ENCODE results near the gene VWA5B2. TPM values are rescaled to one million over a fixed set of nuclear protein-coding genes. Genes with fewer than 3 reads are reported as not detected.

The VWA5B2 gene
- polyA plus RNA-seq, 4 donors: 0.29 to 2.3 (median 1.6) TPM

DNA sequence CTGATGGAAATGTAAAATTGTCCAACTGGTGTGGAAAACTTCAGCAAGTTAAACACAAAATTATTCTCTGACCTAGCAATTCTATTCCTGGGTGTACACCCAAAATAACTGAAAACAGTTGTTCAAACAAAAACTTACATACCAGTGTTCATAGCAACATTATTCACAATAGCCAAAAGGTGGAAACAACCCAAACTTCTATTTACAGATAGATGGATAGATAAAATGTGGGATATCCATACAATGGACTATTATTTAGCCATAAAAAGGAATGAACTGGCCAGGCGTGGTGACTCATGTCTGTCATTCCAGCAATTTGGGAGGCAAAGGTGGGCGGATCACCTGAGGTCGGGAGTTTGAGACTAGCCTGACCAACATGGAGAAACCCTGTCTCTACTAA, 6.9 kb upstream of the VWA5B2 start:
- DNase-seq (ENCODE audit: low read depth in 4 of 4, low spot score in 3 of 4): no peak

DNA sequence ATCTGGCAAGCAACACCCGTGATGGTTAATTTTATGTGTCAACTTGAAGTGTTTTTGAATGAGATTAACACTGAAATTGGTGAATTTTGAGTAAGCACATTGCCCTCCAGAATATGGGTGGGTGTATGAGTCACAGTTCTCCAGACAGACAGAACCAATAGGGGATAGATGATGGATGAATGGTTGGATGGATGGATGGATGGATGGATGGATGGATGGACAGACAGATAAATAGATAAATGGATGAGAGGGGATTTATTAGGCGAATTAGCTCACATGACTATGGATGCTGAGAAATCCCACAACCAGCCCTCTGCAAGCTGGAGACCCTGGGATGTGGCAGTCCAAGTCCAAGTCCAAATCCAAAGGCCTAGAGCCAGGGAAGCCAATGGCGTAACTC, 5.4 kb upstream of the VWA5B2 start:
- DNase-seq (ENCODE audit: low read depth in 4 of 4, low spot score in 3 of 4): no peak

DNA sequence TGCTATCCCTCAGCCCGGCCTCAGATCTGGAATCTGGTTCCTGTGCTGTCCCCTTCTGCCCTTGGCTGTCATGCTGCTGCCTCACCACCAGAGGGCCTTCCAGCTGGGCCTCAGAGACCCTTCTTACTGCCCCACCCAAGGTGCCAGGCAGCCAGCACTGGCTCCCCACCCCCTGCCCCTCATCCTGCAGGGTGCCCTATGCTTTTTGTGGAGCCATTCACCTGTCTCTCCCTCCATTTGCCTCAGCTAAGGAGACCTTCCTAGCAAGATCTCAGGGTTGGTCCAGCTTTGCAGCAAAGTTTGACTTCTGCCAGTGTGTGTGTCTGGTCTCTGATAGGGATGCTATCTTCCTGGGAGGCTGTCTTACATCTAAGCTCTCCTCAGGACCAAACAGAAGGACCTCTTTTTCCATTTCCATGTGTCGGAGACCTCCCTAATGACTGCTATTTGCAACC, 1.9 kb upstream of the VWA5B2 start:
- no peak for DNase-seq (ENCODE audit: low read depth in 4 of 4, low spot score in 3 of 4)

DNA sequence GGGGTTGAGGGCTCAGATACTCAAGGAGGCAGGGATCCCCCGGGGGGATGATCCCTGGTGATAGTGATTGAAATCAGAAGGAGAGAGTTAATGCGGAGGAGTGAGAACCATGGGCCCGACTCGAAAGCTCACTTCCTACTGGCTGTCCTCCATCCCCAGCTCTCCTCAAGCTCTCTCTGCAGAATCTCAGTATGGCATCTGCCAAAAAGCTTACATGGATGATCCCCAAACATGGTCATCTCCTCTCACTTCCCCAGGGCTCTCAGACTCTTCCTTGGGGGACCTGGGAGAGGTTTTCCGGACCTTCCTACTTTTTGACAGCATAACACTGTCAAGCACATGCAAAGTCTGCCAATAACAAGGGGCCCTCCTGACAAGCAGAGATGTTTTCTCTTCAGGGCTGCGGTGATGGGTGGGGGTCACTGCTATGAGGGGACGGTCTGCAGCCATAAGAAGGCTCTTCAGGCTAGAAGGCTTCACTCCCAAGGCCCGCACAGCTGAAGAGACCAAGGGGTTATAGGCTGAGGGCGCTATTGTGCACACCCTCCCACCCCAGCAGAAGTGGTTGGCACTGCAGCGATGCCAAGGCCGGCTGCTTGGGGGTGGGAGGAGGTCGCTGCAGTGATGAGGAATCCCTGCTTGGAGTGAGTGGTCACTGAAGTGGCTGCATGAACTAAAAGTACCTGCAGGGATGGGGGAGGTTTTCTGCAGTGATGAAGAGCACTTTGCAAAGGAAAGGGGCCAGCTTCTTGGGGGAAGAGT, 828 bp upstream of the VWA5B2 start:
- no peak for DNase-seq (ENCODE audit: low read depth in 4 of 4, low spot score in 3 of 4)

DNA sequence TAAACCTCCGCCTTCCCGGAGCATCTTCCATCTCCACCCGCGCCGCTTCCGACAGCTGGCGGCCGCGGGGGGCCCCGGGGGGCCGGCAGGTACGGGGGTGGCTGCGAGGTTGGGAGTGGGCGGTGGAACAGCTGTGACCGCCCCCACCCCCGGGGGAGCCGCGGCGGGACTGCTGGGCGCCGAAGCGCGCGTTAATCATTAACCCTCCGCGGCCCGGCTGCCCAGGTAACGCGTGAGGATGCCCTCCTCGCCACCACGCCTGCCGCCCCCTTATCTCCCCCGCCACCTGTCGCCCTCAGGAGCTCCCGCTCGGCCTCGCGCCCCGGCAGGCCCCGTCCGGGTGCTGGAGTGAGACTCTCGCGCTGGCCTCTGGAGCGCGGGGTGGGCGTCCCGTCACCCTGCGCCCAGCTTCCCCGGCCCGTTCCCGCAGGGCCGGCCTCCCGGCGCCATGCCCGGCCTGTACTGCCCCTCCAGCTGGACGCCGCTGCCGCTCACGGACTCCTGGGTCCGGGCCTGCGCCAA, 757 bp downstream of the VWA5B2 start:
- no peak for DNase-seq (ENCODE audit: low read depth in 4 of 4, low spot score in 3 of 4)

DNA sequence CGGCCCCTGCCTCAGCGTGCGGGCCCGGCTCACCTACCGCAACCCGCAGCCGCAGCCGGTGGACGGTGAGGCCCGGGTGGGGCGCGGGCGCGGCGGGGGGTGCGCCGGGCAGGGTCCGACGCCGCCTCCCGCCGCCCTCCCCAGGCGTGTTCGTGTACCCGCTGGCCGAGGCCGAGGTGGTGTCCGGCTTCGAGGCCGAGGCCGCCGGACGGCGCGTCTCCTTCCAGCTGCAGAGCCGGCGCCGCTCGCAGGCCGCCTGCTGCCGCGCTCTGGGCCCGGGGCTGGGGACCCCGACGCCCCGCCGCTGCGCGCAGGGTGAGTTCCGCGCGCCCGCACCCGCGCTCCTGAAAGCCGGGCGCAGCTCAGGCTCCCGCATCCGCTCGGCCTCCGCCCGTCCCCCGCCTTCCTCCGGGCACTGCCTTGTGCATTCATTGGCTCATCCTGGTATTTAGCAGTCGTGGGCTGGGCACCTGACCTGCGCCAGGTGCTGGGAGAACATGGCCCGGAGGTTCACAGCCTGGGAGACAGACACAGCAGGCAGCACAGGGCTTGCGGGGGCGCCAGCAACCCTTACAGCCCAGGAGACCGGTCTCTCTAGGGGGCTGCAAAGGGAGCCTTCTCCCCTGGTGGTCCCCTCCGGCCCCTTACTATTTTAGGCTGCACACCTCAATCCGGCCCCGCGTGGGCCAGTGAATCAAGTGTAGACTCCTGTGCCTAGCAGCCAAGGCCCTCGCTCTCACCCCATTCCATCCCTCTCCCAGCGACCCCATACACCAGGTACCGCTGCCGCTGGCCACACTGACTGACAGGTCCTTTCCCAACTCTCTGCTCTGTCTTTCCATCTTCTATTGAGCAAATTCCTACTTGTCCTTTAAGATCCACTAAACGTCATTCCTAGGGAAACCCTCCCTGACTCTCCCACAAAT, 1.5 kb downstream of the VWA5B2 start:
- no peak for DNase-seq (ENCODE audit: low read depth in 4 of 4, low spot score in 3 of 4)

DNA sequence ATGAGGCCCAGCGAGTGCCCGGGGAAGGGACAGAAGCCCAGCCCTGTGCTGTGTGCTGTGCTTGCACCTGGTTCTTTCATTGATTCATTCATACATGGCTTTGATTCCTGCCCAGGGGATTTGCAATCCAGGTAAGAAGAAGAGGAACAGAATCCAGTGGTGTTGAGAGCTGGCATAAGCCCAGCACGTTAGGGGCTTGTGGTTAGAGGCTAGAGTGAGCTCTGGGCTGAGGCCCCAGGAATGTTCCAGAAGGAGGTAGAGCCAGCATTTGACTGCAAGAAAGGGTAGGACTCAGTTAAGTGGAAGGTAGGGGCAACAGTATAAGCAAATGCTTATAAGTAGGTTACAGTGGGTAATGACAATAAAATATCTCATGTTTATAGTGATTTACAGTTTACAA, 2.3 kb downstream of the VWA5B2 start:
- DNase-seq (ENCODE audit: low read depth in 4 of 4, low spot score in 3 of 4): no peak

DNA sequence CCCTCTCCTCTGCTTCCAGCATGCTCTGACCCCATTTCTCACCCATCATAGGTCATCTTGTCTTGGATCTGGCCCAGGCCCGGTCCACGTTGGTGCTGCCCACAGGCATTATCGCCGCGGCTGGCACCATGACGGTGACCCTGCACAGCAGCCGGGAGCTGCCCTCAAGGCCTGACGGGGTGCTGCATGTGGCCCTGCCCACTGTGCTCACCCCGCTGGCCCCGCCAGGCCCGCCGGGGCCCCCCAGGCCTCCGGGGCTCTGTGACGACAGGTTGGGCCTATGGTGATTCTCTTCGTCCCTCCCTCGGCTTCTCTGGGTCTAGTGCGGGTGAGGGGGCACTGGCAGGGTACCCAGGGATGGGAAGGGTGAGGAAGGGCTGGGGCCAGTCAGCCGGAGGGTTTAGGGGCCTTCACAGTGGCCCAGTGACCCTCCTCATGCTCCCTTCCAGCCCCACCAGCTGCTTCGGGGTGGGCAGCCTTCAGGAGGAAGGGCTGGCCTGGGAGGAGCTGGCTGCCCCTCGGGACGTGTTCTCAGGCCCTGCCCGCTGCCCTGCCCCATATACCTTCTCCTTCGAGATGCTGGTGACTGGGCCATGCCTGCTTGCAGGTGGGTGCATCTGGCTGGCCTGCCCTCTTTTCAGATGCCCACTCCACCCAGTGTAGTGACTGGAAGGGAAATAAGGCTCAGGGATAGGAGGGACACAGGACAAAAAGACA, 3.9 kb downstream of the VWA5B2 start:
- no peak for DNase-seq (ENCODE audit: low read depth in 4 of 4, low spot score in 3 of 4)

DNA sequence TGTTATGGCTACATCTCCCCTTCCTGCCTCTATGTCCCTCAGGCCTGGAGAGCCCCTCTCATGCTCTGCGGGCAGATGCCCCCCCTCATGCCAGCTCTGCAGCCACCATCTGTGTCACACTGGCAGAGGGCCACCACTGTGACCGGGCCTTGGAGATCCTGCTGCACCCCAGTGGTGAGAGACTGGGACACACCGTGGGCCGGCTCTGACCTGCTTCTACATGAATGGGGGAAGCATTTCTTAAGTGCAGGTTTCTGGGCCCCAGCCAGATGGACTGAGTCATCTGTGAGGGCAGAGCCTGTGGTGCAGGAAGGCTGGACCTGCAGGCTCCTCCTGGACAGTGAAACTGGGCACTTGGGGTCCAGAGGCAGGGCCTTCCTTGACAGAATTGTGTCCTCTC, 4.8 kb downstream of the VWA5B2 start:
- DNase-seq (ENCODE audit: low read depth in 4 of 4, low spot score in 3 of 4): no peak

DNA sequence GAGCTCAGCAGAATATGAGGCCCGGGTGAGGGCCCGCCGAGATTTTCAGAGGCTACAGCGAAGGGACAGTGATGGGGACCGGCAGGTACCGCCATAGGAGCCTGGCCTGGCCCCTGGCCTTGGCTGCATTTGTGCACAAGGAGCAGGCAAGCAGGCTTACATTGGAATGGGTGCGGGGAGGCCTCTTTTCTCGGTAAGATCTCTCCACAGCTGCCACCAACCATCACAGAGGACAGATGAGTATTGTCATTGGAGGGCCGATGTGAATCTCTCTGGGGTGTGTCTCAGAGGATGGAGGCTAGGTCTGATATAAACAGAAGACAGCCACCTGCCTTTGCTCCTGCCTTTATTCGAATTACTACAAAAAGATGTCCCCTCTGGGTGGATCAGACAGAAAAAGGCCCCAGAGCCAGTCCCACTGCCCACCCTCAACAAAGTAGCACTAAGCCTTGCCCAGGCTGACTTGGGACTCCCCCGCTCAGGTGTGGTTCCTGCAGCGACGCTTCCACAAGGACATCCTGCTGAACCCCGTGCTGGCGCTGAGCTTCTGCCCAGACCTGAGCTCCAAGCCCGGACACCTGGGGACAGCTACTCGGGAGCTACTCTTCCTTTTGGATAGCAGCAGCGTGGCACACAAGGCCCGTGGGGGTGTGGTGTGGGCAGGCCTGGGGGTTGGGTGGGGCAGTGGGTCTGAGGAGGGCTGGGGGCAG, 5.4 kb downstream of the VWA5B2 start:
- DNase-seq (ENCODE audit: low read depth in 4 of 4, low spot score in 3 of 4): no peak

DNA sequence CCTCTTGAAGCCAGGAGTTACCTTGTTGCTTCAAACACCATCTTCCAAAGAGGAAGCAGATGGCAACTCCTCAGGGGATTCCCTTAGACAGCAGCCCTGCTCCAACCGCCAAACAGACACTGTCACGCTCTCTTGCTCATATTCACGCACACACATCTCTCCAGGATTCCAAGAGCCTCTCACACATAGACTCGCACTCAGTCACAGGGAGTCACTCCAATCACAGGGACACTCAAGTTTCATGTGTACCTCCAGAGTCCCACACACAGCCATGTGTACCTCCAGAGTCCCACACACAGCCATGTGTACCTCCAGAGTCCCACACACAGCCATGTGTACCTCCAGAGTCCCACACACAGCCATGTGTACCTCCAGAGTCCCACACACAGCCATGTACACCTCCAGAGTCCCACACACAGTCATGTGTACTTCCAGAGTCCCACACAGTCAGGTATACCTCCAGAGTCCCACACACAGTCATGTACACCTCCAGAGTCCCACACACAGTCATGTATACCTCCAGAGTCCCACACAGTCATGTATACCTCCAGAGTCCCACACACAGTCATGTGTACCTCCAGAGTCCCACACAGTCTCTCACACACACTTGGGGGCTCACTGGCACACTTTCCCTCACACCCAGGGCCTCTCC, 6.1 kb downstream of the VWA5B2 start:
- DNase-seq (ENCODE audit: low read depth in 4 of 4, low spot score in 3 of 4): no peak

DNA sequence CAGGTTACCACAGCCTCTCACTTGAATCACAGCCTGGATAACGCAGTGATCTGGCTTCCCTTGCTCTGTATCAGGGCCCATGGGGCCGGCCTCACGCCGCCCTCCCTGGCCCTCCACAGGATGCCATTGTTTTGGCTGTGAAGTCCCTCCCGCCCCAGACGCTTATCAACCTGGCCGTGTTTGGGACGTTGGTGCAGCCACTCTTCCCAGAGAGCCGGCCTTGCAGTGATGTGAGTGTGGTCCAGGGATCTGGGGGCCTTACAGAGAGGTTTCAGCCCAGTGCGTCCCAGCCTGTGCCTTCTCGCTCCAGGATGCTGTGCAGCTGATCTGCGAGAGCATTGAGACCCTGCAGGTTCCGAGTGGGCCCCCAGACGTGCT, 6.6 kb downstream of the VWA5B2 start:
- DNase-seq (ENCODE audit: low read depth in 4 of 4, low spot score in 3 of 4): no peak

DNA sequence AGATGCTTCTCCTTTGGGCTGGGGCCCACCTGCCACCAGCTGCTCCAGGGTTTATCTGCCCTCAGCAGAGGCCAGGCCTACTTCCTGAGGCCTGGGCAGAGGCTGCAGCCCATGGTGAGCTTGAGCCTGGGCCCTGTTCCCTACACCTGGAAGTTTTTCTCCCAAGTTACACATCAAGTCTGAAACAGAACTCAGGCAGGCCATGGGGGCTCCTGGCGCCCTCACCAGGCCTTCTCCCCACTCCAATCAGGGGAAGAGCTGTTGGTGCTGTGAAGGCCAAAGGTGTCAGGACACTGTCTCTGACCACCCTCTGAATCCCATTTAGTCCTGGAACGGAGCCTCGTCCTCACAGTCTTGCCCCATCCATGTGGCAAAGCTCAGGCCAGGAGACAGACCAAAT, 7.3 kb downstream of the VWA5B2 start:
- no peak for DNase-seq (ENCODE audit: low read depth in 4 of 4, low spot score in 3 of 4)

DNA sequence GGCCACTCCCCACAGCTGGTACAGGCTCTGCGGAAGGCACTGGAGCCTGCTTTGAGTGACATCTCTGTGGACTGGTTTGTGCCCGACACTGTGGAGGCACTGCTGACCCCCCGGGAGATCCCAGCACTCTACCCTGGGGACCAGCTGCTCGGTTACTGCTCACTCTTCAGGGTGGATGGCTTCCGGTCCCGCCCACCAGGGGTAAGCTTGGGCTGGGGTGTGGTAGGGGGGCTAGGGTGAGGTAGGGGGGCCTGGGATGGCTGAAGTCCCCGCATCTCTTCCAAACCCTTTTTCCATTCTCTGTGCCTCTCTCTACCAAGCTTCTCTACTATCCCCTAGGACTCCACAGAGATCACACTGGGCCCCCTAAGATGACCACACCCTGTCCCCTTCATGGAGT, 7.8 kb downstream of the VWA5B2 start:
- no peak for DNase-seq (ENCODE audit: low read depth in 4 of 4, low spot score in 3 of 4)

DNA sequence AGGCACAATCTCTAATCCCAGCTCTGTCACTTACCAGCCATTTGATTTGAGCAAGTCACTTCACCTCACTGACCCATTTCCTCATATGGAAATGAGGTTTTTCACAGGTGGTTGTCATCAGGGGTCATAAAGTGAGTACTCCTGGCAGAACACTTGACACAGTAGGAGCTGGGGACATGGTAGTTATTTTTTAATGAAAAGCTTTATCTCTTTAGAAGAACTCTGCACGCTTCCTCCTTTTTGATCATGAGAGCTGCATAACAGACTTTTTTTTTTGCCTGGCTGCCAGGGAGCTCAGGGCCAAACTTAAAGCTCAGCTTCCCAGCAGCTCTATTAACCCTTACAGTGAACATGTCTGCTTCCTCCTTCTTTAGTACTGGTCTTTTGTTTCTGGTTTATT, 8.4 kb downstream of the VWA5B2 start:
- no peak for DNase-seq (ENCODE audit: low read depth in 4 of 4, low spot score in 3 of 4)

DNA sequence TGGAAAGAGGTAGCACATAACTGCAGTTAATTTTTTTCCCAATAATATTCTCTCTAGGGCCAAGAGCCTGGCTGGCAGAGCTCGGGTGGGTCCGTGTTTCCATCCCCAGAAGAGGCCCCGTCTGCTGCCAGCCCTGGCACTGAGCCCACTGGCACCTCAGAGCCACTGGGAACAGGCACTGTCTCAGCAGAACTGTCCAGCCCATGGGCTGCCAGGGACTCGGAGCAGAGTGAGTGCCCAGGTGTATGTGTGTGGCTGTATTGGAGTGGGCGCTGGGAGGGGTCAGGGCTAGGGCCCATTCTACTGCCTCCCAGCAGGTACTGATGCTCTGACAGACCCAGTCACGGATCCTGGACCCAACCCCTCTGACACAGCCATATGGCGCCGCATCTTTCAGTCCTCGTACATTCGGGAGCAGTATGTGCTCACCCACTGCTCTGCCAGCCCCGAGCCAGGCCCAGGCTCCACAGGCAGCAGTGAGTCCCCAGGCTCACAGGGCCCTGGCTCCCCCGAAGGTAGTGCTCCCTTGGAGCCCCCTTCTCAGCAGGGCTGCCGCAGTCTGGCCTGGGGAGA, 8.9 kb downstream of the VWA5B2 start:
- no peak for DNase-seq (ENCODE audit: low read depth in 4 of 4, low spot score in 3 of 4)

DNA sequence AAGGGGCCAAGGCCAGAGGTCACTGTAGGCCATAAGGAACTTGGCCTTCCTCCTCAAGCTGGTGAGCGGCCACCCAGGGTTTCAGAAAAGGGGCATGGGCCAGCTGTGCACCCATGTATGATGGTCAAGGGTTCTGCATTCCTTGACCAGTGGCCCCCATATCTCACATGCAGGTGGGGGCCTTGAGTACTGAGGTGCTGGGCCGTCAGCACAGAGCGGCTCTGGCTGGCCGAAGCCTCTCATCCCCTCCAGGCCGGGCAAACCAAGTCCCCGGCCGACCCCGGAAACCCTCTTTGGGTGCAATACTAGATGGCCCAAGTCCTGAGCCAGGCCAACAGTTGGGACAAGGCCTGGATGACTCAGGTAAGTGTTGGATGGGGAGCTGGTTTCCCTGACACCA, 9.8 kb downstream of the VWA5B2 start:
- DNase-seq (ENCODE audit: low read depth in 4 of 4, low spot score in 3 of 4): no peak

DNA sequence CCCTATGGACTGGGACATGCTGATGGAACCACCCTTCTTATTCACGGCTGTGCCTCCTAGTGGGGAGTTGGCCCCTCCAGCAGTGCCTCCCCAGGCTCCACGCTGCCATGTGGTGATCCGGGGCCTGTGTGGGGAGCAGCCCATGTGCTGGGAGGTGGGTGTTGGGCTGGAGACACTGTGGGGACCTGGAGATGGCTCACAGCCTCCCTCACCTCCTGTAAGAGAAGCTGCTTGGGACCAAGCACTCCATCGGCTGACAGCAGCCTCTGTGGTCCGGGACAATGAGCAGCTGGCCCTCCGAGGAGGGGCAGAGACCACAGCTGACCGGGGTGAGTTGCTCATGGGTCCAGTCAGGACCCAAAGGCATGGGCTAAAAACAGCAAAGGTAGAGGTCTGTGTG, 10.3 kb downstream of the VWA5B2 start:
- no peak for DNase-seq (ENCODE audit: low read depth in 4 of 4, low spot score in 3 of 4)

DNA sequence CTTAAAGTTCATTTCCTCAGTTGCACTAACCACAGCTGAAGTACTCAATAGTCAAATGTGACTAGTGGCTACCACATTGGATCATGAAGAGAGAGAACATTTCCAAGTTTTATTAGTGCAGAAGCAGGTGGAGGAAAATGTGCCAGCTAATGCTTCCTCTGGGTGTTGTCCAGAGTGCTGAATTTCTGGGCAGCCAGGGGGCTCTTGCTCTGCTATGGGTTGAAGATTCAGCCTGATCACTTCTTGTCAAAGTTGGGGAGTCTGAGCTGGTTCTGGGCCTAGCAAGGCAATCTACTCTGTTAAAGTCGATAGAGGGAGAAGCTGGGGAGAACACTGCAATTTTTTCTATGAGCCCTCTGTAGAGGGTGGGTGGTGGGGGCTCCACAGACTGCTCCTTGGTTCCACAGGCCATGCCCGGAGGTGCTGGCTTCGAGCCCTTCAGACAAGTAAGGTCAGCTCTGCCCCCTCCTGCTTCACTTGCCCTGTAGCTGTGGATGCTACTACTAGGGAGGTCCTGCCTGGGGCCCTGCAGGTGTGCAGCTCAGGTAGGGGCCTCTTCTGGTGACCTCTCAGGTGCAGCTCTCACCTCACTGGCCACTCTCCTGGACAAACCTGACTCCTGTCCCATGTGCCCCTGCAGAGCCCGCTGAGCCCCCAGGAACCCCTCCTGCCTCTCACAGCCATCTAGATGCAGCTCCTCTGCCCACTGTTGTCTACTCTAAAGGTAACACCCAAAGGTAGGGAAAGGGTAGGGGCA, 11.2 kb downstream of the VWA5B2 start:
- no peak for DNase-seq (ENCODE audit: low read depth in 4 of 4, low spot score in 3 of 4)
